RPMI8226 (cell line): ENCODE measurements around the gene HSD17B2.
"Not testable (repeated sequence)": the region's sequence is repeated elsewhere in the genome, so short reads cannot be mapped to it uniquely, and the experiment has no call there.

ENCODE experiments used
- DNase-seq: peaks from one replicate; pipeline ENCODE4 v3.0.0-alpha.2; 2015

HSD17B2 gene

GRCh38 chr16:82136956-82137821 is 102.1 kb downstream of the HSD17B2 start:
- DNase-seq = no peak

GRCh38 chr16:82137822-82138167 is 102.7 kb downstream of the HSD17B2 start:
- no peak for DNase-seq

GRCh38 chr16:82138478-82139285 is 103.6 kb downstream of the HSD17B2 start:
- DNase-seq = no peak

GRCh38 chr16:82139286-82139571 is 104.2 kb downstream of the HSD17B2 start:
- not testable (repeated sequence) for DNase-seq

GRCh38 chr16:82146556-82146955 is 111.5 kb downstream of the HSD17B2 start:
- no peak for DNase-seq

- no peak for DNase-seq
Observed at GRCh38 chr16:82146957-82147356, 111.9 kb downstream of the HSD17B2 start.

- DNase-seq = no peak
Observed at GRCh38 chr16:82147546-82147945, 112.5 kb downstream of the HSD17B2 start.
